ENCODE data around the gene SFTPA1.

GRCh38 chr10:79588800-79589199 is 21.9 kb upstream of the SFTPA1 start:
- TF ChIP-seq CTCF (conservative IDR thresholded peaks at IDR 0.05; ENCODE audit: low read depth in 2 of 2): no peak
- no peak for TF ChIP-seq JUNB (IDR thresholded peaks at IDR 0.05; ENCODE audit: unreplicated experiment)
- TF ChIP-seq REST (IDR thresholded peaks at IDR 0.05; ENCODE audit: unreplicated experiment): no peak
- no peak for TF ChIP-seq POLR2AphosphoS5 (IDR thresholded peaks at IDR 0.05; ENCODE audit: low read depth)
- no peak for TF ChIP-seq EZH2 (IDR thresholded peaks at IDR 0.05; ENCODE audit: low read depth, unreplicated experiment)
- TF ChIP-seq CREB1 (CRISPR knock-in tag; IDR thresholded peaks at IDR 0.05; ENCODE audit: low read depth): no peak
- no peak for TF ChIP-seq EZH2phosphoT487 (IDR thresholded peaks at IDR 0.05; ENCODE audit: unreplicated experiment)
- no peak for TF ChIP-seq STAT1 (IDR thresholded peaks at IDR 0.05; ENCODE audit: unreplicated experiment)

Measured in GM23338 (cell line).